Measurements from ENCODE around the gene DNAH2.

Gene DNAH2

GRCh38 chr17:7732981-7733539, 15.5 kb downstream of the DNAH2 start:
- DNase-seq, result no peak

- no peak for DNase-seq
Measured at GRCh38 chr17:7737601-7738000, 20.1 kb downstream of the DNAH2 start.

DNA sequence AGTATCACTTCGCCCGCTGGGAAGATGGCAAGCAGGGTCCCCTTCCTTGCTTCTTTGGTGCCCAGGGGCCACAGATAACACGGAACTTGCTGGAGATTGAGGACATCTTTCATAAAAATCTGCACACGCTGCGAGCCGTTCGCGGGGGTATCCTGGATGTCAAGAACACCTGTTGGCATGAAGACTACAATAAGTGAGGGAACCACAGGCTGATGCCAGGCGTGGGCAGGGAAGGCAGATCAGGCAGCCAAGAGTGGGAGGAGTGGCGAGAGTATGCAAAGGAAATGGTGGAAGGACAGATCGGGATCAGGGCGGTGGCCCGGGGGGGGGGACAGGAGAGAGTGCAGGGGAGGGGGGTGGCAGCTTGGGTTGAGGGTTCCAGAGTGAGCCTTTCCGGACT, 22.2 kb downstream of the DNAH2 start:
- DNase-seq, result no peak

DNA sequence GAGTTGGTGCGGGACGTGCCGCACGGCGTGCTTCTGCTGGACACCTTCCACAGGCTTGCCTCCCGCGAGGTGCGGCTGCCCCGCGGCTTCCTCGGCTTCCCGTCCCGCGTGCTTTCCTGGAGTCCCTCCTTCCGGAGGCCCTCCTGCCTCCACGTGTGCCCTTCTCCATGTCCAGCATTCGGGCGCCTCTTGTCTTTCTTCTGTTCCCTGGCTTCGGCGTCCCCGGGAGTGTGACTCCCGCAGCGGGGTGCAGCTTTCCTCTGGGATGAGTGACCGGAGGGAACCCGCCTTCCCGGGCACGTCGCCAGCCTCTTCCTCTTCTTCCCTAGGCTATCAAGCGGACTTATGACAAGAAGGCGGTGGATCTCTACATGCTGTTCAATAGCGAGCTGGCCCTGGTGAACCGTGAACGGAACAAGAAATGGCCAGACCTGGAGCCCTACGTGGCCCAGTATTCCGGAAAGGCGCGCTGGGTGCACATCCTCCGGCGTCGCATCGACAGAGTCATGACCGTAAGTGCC, 23.0 kb downstream of the DNAH2 start:
- no peak for DNase-seq

- DNase-seq, result no peak
Measured at GRCh38 chr17:7742729-7743128, 25.2 kb downstream of the DNAH2 start.

GRCh38 chr17:7744416-7744815, 26.9 kb downstream of the DNAH2 start:
- no peak for DNase-seq

DNA sequence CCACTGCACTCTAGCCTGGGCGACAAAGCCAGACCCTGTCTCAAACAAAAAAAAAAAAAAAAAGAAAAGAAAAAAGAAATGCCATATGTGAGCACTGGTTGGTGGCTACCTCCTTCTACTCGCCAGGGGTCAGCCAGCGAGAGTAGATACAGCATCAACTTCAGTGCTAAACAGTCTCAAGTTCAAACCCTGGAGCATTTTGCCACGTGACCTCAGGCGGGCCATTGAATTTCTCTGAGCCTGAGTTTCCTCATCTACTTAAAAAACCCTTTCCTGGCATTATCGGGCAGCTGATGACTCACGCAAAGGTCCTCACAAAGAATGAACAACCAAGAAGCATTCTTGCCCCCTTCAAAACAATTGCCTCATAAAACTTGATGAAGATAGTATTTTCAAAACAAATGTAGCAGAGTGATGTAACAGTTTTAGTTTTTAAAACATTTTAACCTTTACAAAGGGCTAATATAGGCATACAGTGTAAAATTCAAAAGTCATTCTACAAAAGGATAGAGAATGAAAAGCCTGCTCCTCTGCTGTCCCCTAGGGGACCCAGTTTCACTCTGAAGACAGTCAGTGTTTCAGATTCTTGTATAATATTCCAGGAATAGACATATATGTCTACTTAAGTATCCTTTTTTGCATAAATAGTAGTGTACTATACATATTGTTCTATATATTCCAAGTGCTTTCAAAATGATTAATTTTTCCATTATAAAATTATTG, 28.4 kb downstream of the DNAH2 start:
- DNase-seq, result no peak

DNA sequence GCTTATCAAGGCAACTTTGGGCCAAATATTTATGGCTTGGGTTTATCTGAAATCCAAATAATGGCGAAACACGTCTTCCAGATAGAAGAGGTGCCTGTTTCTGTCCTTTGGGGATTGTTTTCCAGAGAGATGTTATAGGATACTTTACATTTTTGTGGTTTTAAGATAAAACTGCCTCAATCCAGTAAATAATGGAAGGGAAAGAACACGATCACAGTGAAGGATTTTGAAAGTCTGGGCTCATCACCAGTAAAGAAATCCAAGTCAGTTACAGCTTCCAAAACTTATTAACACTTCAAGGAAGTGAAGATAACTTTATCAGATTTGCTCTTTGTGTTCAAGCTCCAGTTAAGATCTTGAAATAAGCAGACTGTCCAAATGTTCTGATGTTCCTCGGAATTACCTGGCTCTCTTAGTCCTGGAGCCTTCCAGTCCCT, 30.1 kb downstream of the DNAH2 start:
- DNase-seq, result no peak

GRCh38 chr17:7748076-7748775, 30.7 kb downstream of the DNAH2 start:
- no peak for DNase-seq

DNA sequence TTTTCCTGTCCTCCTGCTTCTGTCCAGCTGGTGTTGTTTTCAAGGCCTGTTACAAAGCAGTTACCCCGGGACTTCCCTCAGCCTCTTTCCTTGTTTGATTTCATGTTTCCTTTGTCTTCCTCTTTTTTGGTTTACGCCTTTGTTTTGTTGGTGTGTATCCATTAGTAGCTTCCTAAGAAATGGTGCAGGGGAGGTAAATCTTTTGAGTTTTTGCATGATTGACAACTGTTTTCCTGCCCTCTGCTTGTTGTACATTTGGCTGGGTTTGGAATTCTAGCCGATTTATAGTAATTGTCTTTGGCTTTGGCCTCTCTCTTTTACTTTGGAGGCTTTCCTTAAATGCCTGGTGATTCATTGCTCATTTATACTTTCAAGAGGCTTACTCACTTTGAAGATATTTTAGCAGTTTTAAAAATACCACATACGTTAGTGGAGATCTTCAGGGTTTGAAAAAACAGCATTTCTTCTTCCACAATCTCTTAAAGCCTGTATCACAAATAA, 32.8 kb downstream of the DNAH2 start:
- no peak for DNase-seq

- no peak for DNase-seq
Measured at GRCh38 chr17:7754656-7755055, 37.1 kb downstream of the DNAH2 start.

GRCh38 chr17:7755095-7755890, 37.7 kb downstream of the DNAH2 start:
- no peak for DNase-seq

DNA sequence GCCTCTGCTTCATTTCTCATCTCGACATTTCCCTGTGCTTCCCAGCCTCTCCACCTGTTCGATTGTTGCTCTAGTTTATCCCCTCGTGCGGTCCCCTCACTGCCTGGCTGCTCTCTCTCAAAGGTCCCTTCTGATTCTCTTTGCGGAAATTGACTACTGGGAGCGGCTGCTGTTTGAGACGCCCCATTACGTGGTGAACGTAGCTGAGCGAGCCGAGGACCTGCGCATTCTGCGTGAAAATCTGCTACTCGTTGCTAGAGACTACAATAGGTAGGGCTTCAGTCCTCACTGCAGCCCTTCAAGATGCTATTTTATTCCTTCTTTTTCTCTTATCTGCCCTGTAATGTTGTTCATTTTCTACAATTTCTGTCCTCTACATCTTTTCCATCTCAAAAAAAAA, 39.4 kb downstream of the DNAH2 start:
- DNase-seq, result no peak

- no peak for DNase-seq
Measured at GRCh38 chr17:7763919-7764318, 46.4 kb downstream of the DNAH2 start.

- DNase-seq, result no peak
Measured at GRCh38 chr17:7767004-7767403, 49.5 kb downstream of the DNAH2 start.

DNA sequence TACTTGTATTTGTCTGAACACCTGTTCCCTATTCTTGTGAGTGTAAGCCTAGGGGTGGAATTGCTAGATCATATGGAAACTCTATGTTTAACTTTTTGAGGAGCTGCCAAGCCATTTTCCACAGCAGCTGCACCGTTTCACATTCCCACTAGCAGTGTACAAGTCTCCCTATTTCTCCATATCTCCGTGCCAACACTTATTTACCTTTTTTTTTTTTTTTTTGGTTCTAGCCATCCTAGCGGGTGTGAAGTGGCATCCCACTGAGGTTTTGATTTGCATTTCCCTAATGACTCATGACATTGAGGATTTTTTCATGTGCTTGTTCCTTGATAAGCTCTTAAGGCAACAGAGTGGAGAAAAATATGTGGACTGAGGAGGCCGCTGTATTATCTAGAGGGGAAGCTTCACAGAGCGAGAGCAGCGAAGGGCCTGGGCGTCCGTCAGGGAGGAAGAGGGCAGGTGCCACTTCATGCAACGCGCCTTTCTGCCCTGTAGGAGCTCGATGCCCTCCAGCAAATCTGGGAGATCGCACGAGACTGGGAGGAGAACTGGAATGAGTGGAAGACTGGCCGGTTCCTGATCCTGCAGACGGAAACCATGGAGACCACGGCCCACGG, 50.0 kb downstream of the DNAH2 start:
- DNase-seq, result no peak

GRCh38 chr17:7769854-7770253, 52.3 kb downstream of the DNAH2 start:
- no peak for DNase-seq

GRCh38 chr17:7774055-7774521, 56.5 kb downstream of the DNAH2 start:
- DNase-seq, result no peak

GRCh38 chr17:7775051-7775450, 57.5 kb downstream of the DNAH2 start:
- no peak for DNase-seq

- no peak for DNase-seq
Measured at GRCh38 chr17:7777017-7777416, 59.5 kb downstream of the DNAH2 start.

- DNase-seq, result no peak
Measured at GRCh38 chr17:7780736-7781135, 63.2 kb downstream of the DNAH2 start.

DNA sequence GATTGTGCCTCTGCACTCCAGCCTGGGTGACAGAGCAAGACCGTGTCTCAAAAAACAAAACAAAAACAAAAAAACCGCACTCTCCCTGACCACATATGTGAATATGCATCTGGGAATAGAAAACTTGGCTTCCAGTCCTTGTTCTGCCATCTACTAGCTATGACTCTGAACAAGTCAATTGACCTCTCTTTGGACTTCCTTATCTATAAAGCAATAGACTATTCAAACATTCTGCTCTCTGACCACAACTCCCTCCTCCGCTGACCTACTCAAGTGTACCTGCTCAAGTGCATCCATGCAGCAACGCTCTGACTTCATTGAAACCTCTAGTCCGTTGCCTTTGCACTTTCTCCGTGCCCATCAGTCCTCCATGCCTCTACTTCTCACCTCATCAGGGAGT, 63.9 kb downstream of the DNAH2 start:
- DNase-seq, result no peak
